Measurements from ENCODE around the gene TPST1. TPM values are rescaled to one million over a fixed set of nuclear protein-coding genes. Genes with fewer than 3 reads are reported as not detected.
A peak's percentile ranks its signal among the peaks of the same experiment; 100 is the strongest.
"Not testable (repeated sequence)": the region's sequence is repeated elsewhere in the genome, so short reads cannot be mapped to it uniquely, and the experiment has no call there.

The TPST1 gene
- 21.1 TPM for total RNA-seq

- peak; percentile 91 for DNase-seq (ENCODE audit: low spot score)
These were observed at the start of gene TPST1 for GRCh38 chr7:66204822-66205740. TPST1 (plus strand) TSS chr7:66205334; CDS start chr7:66240426, 35,092 bp downstream.

DNA sequence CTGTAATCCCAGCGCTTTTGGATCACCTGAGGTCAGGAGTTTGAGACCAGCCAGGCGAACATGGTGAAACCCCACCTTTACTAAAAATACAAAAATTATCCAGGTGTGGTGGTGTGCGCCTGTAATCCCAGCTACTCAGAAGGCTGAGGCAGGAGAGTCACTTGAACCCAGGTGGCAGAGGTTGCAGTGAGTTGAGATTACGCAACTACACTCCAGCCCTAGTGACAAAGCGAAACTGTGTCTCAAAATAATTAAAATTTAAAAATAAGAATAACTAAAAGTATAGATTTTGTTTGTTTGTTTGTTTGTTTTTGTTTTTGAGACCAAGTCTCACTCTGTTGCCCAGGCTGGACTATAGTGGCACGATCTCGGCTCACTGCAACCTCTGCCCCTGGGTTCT lies 49.1 kb upstream of the TPST1 start:
- DNase-seq (ENCODE audit: low spot score), result not testable (repeated sequence)

- no peak for DNase-seq (ENCODE audit: low spot score)
These were observed 48.1 kb upstream of the TPST1 start for GRCh38 chr7:66157060-66157459.

GRCh38 chr7:66162622-66163021 lies 42.5 kb upstream of the TPST1 start:
- no peak for DNase-seq (ENCODE audit: low spot score)

DNA sequence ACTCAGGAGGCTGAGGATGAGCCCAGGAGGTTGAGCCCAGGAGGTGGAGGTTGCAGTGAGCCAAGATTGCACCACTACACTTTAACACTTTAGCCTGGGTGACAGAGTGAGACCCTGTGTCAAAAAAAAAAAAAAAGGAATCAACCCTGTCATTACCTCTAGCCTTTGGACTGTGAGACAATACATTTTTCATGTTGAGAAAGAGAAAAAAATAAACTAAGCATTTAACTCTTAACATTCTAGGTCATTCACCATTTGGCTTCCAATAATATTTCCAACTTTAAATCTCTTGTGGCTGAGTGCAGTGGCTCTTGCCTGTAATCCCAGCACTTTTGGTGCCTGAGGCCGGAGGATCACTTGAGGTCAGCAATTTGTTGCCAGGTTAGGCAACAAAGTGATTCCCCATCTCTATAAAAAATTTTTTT lies 41.9 kb upstream of the TPST1 start:
- no peak for DNase-seq (ENCODE audit: low spot score)

DNA sequence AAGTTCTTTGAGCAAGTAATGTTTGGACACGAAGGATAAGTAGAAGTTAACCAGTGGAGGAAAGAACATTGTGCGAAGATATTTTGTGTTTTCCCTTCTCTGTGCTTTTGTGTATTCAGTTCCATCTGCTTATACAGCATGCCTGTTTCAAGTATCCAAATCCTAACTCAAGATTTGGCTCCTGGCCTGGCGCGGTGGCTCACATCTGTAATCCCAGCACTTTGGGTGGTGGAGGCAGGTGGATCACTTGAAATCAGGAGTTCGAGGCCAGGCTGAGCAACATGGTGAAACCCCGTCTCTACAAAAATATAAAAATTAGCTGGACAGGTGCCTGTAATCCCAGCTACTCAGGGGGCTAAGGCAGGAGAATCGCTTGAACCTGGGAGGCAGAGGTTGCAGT lies 40.8 kb upstream of the TPST1 start:
- no peak for DNase-seq (ENCODE audit: low spot score)

- DNase-seq (ENCODE audit: low spot score), result no peak
These were observed 37.3 kb upstream of the TPST1 start for GRCh38 chr7:66167773-66168387.

- no peak for DNase-seq (ENCODE audit: low spot score)
These were observed 35.5 kb upstream of the TPST1 start for GRCh38 chr7:66169616-66170015.

DNA sequence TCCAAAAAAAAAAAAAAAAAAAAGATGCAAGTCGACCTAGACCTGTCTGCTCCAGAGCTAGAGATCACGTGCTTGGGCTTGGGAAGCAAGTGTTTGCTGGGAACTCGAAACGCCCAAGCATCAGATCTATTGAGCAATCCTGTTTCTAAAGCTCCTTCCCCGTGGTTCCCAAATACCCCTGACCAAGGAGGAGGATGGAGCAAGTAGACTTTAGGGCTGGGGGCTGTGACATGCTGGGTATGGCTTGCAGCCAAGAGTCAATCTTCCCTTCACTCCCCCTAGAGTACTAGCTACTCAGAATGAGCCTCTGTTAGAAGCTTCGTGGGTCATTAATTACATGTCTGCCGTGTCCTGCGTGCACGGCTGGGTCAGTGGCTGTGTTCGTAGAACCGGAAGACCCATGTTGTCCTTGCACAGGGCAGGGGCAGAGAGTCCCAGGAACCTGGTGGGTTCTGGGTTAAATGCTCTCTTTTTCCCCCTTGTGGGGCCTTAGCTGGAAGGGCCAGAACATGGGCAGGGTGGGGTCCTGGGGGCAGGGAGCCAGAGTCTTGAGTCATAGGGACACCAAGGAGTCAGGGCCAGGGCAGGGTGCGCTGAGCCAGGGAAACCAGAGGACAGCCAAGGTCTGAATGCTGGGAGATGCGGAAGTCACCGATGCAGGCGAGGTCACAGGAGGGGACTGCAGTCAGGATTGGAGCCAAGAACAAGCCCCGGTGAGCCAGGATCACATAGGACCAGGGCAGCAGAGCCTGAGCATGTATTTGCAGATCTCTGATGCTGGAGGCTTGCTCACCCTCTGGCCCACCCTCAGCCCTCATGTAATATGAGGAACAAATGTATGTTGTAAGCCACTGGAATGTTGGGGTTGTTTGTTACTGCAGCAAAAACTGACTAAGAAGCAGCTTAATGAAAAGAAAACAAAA lies 34.6 kb upstream of the TPST1 start:
- peak; percentile 60 for DNase-seq (ENCODE audit: low spot score)

DNA sequence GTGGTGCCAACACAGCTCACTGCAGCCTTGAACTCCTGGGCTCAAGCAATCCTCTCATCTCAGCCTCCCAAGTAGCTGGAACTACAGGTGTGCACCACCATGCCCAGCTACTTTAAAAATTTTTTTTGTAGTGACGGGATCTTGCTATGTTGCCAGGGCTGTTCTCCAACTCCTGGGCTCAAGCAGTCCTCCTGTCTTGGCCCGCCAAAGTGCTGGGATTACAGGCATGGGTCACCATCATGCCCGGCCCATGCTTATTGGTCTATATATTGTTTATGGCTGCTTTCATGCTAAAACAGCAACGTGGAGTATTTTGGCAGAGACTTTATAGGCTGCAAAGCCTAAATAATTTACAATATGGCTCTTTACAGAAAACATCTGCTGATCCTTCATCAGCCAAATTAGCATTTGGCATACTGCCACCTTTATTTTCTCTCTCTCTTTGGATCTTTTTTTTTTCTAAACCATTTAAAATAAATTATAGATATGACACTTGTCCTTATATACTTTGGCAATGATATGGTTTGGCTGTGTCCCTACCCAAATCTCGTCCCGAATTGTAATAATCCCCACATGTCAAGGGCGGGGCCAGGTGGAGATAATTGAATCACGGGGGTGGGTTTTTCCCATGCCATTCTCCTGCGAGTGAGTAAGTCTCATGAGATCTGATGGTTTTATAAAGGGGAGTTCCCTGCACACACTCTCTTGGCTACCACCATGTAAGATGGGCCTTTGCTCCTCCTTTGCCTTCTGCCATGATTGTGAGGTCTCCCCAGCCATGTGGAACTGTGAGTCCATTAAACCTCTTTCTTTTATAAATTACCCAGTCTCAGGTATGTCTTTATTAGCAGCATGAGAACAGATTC lies 32.4 kb upstream of the TPST1 start:
- DNase-seq (ENCODE audit: low spot score), result not testable (repeated sequence)

DNA sequence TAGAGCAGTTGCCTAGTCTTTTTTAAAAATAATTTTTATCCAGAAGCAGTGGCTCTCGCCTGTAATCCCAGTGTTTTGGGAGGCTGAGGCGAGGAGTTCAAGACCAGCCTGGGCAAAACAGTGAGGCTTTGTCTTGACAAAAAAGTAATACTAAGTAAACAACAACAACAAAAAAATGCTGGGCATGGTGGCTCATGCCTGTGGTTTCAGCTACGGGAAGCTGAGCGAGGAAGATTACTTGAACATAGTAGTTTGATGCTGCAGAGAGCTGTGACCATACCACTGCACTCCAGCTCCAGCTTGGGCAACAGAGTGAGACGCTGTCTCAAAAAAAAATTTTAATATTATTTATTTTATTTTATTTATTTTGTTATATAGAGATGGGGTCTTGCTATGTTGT lies 31.3 kb upstream of the TPST1 start:
- no peak for DNase-seq (ENCODE audit: low spot score)

GRCh38 chr7:66175006-66175405 lies 30.1 kb upstream of the TPST1 start:
- DNase-seq (ENCODE audit: low spot score), result not testable (repeated sequence)

DNA sequence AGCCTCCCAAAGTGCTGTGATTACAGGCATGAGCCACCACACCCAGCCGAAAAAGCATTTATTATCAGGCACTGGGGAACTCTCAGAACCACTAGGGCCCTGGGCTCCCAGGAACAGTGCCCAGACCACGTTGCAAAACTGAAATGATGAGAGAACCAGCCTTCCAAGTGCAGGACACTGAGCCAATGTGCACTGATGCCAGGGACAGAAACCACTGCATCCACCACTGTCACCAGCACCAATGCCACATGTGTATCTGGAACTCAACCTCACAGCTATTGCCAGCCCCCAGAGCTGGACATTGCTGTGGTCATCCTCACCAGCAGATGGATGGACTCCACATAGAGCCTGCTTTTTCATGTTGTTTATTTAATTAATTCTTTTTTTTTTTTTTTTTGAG lies 28.2 kb upstream of the TPST1 start:
- no peak for DNase-seq (ENCODE audit: low spot score)

DNA sequence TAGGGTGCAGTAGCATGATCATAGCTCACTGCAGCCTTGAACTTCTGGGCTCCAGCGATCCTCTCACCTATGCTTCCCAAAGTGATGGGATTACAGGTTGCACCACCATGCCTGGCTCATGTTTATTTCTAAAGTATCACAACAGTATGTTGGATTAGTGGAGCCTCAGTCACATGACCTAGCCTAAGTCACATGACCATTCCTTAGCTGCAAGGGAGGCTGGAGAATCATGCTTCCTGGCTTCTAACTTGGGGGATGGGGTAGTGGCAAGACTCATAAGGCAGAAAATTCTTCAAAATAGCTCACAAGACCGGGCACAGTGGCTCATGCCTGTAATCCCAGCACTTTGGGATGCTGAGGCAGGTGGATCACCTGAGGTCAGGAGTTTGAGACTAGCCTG lies 26.9 kb upstream of the TPST1 start:
- DNase-seq (ENCODE audit: low spot score), result no peak

DNA sequence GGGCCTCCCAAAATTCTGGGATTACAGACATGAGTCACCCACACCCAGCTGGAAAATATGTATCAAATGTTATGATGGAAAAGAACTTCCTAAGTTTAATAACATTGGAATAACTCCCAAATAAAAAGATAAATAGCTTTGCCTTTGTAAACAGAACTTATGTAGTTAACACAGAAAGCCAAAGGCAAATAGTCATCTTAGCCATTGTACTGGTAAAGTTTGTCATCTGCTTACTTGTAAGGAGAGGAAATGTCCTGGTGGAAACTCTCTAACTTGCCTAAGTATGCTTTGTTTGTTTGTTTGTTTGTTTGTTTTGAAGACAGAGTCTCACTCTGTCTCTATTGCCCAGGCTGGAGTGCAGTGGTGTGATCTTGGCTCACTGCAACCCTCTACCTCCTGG lies 23.8 kb upstream of the TPST1 start:
- no peak for DNase-seq (ENCODE audit: low spot score)

DNA sequence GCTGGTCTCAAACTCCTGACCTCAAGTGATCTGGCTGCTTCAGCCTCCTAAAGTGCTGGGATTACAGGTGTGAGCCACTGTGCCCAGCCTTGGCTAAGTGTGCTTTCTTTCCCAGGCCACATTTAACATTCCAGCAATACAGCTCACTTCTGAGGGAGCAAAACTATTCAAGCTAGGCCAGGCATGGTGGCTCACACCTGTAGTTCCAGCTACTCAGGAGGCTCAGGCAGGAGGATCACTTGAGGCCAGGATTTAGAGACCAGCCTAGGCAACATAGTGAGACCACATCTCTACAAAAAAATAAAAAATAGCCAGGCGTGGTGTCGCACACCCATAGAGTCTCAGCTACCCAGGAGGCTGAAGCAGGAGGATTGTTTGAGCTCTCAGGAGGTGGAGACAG lies 23.3 kb upstream of the TPST1 start:
- no peak for DNase-seq (ENCODE audit: low spot score)

GRCh38 chr7:66182920-66183319 lies 22.2 kb upstream of the TPST1 start:
- no peak for DNase-seq (ENCODE audit: low spot score)

- DNase-seq (ENCODE audit: low spot score), result no peak
These were observed 21.4 kb upstream of the TPST1 start for GRCh38 chr7:66183700-66184099.

DNA sequence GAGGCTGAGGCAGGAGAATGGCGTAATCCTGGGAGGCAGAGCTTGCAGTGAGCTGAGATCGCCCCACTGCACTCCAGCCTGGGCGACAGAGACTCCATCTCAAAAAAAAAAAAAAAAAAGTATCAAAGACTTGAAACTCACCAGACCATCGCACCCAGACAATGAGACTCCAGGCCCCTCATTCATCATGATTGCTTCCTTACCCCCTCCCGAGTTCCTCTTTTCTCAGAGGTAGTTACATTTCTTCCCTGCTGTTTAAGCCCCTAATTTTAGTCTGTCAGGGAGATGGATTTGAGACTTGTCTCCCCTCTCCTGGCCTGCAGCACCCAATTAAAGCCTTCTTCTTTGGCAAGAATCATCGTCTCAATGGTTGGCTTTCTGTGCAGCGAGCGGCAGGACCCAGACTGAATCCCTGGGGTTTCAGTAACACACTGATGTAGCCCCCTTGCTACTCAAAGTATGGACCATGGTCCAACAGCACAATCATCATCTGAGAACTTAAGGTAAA lies 19.4 kb upstream of the TPST1 start:
- DNase-seq (ENCODE audit: low spot score), result no peak

GRCh38 chr7:66186991-66187390 lies 18.1 kb upstream of the TPST1 start:
- no peak for DNase-seq (ENCODE audit: low spot score)

DNA sequence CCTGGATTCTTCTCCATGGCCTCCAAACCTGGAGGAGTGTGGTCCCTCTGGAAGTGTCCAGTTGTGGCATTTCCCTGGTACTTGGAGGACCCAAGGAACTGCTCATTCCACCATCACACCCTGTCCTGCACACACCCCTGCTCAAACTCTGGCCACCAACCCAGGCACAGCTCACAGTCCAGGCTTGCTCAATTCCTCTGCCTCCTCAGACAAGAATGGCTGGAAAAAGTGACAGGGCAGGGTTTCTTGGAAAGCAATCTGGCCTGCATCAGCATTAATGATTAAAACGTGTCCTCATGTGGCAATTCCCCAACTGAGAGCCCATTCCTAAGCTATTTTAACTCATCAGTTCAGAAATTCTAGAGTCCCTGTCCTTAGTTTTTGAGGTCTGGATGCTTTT lies 17.2 kb upstream of the TPST1 start:
- peak; percentile 52 for DNase-seq (ENCODE audit: low spot score)
